ENCODE results near the gene CXorf65.

CXorf65 gene

GRCh38 chrX:71131510-71131909 is 25.0 kb upstream of the CXorf65 start:
- H3K27ac ChIP-seq (replicated peaks): no peak overlapping the region
- TF ChIP-seq POLR2AphosphoS5 (IDR thresholded peaks at IDR 0.05; ENCODE audit: low read depth) (no peak), SPI1 (IDR thresholded peaks at IDR 0.05; ENCODE audit: borderline replicate concordance, low read depth) (no peak), CTCF (IDR thresholded peaks at IDR 0.05; ENCODE audit: insufficient read depth, low read length) (no peak), GABPA (IDR thresholded peaks at IDR 0.05; ENCODE audit: low read depth) (no peak), REST (IDR thresholded peaks at IDR 0.05; ENCODE audit: insufficient replicate concordance, low read depth) (no peak)
- no peaks in the 10 kb centered on the region for H3K27me3 ChIP-seq (ENCODE audit: insufficient read depth, poor library complexity, severe bottlenecking)
- DNase-seq (ENCODE audit: low read depth in 1 of 2, low spot score in 1 of 2): no peak
- no peak overlapping the region for H3K4me3 ChIP-seq (replicated peaks; ENCODE audit: insufficient read depth, low read length)

GRCh38 chrX:71128915-71129765 is 22.6 kb upstream of the CXorf65 start:
- Histone ChIP-seq H3K27me3 (ENCODE audit: insufficient read depth, poor library complexity, severe bottlenecking) (no peaks in the 10 kb centered on the region), H3K4me3 (replicated peaks; ENCODE audit: insufficient read depth, low read length) (no peak overlapping the region), H3K27ac (replicated peaks) (no peak overlapping the region)
- TF ChIP-seq SPI1 (IDR thresholded peaks at IDR 0.05; ENCODE audit: borderline replicate concordance, low read depth) (no peak), CTCF (IDR thresholded peaks at IDR 0.05; ENCODE audit: insufficient read depth, low read length) (peak; percentile 52), REST (IDR thresholded peaks at IDR 0.05; ENCODE audit: insufficient replicate concordance, low read depth) (no peak), POLR2AphosphoS5 (IDR thresholded peaks at IDR 0.05; ENCODE audit: low read depth) (no peak), GABPA (IDR thresholded peaks at IDR 0.05; ENCODE audit: low read depth) (no peak)
- peak; percentile 31 to 72 for DNase-seq (ENCODE audit: low read depth in 1 of 2, low spot score in 1 of 2)

GRCh38 chrX:71128166-71128833 is 21.8 kb upstream of the CXorf65 start:
- Histone ChIP-seq H3K27ac (replicated peaks) (no peak overlapping the region), H3K27me3 (ENCODE audit: insufficient read depth, poor library complexity, severe bottlenecking) (no peaks in the 10 kb centered on the region), H3K4me3 (replicated peaks; ENCODE audit: insufficient read depth, low read length) (no peak overlapping the region)
- DNase-seq (ENCODE audit: low read depth in 1 of 2, low spot score in 1 of 2): no peak
- TF ChIP-seq GABPA (IDR thresholded peaks at IDR 0.05; ENCODE audit: low read depth): no peak
- TF ChIP-seq POLR2AphosphoS5 (IDR thresholded peaks at IDR 0.05; ENCODE audit: low read depth): no peak
- no peak for TF ChIP-seq CTCF (IDR thresholded peaks at IDR 0.05; ENCODE audit: insufficient read depth, low read length)
- TF ChIP-seq REST (IDR thresholded peaks at IDR 0.05; ENCODE audit: insufficient replicate concordance, low read depth): no peak
- TF ChIP-seq SPI1 (IDR thresholded peaks at IDR 0.05; ENCODE audit: borderline replicate concordance, low read depth): no peak

All from HL-60 (cell line).